ENCODE measurements around the gene ANK2. TPM values are rescaled to one million over a fixed set of nuclear protein-coding genes. Genes with fewer than 3 reads are reported as not detected.
"Not testable (repeated sequence)": the region's sequence is repeated elsewhere in the genome, so short reads cannot be mapped to it uniquely, and the experiment has no call there.

ANK2 gene
- total and polyA plus RNA-seq, 4 donors = 231 to 512 (median 262) TPM

DNA sequence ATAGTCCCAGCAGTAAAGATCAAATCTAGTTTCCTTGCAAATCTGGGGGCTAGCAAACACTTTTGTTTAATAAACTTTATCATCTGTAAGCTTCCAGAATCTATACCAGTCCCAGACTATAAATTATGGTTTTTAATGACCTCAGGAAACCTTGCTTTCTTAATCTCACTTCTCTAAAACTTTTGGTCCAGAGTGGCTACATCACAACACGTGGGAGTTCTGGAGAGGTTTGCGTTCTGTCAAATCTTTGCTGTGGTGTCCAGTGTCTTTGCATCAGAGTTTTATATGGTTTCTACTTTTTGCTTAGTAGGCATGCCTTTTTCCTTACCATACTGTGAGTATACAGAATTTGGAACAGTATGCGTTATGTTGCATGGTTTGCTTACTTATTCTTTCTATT, 193.9 kb downstream of the ANK2 start:
- no peaks in the 10 kb centered on the region for H3K4me1 ChIP-seq (ENCODE audit: control insufficient read depth, insufficient read depth, low read length)
- no peaks in the 10 kb centered on the region for H3K27me3 ChIP-seq (ENCODE audit: control insufficient read depth, insufficient read depth, low read length)
- no peak overlapping the region for H3K27ac ChIP-seq (ENCODE audit: low read depth, low read length)
- DNase-seq (ENCODE audit: low read depth in 4 of 6, low spot score in 6 of 6) = no peak
- H3K4me3 ChIP-seq (ENCODE audit: low read depth, low read length) = no peak overlapping the region
- H3K9me3 ChIP-seq (ENCODE audit: control insufficient read depth, insufficient read depth, low read length) = no peaks in the 10 kb centered on the region
- H3K36me3 ChIP-seq (ENCODE audit: control insufficient read depth, insufficient read depth, low read length) = no peaks in the 10 kb centered on the region
- WGBS (ENCODE audit: insufficient coverage) = no CpG with 5 or more reads among the region's 3 CpGs

DNA sequence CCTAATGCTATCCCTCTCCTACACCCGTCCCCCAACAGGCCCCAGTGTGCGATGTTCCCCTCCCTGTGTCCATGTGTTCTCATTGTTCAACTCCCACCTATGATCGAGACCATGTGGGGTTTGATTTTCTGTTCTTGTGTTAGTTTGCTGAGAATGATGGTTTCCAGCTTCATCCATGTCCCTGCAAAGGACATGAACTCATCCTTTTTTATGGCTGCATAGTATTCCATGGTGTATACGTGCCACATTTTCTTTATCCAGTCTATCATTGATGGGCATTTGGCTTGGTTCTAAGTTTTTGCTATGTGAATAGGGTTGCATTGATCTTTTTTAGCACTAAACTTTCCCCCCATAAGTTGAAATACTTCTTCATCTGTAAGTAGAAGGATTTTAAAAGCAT, 195.3 kb downstream of the ANK2 start:
- not testable (repeated sequence) for H3K4me3 ChIP-seq (ENCODE audit: low read depth, low read length); H3K4me1 ChIP-seq (ENCODE audit: control insufficient read depth, insufficient read depth, low read length); DNase-seq (ENCODE audit: low read depth in 4 of 6, low spot score in 6 of 6); H3K36me3 ChIP-seq (ENCODE audit: control insufficient read depth, insufficient read depth, low read length); H3K27me3 ChIP-seq (ENCODE audit: control insufficient read depth, insufficient read depth, low read length); H3K9me3 ChIP-seq (ENCODE audit: control insufficient read depth, insufficient read depth, low read length); H3K27ac ChIP-seq (ENCODE audit: low read depth, low read length)
- WGBS (ENCODE audit: insufficient coverage) = no CpG with 5 or more reads among the region's 4 CpGs

DNA sequence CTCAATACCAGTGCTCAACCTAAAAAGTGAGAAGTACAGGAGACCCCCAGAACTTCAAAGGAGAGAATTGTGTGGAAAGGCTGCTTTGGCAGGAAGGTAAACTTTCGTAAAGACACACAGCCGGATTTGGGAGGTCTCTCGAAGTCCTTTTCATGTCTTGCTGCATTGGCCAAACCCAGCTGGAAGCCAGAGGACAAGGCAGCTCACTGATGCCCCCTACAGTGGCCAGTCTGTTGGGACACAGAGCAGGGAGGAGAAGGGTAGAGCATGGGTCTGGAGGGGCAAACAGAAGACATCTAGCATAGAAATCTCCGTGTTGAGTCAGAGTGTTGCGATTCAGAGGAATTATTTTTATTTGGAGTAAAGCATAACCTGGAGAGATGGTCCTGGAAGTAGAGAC, 198.9 kb downstream of the ANK2 start:
- WGBS (ENCODE audit: insufficient coverage) = 96% methylated on average over 3 of the region's 5 CpGs

DNA sequence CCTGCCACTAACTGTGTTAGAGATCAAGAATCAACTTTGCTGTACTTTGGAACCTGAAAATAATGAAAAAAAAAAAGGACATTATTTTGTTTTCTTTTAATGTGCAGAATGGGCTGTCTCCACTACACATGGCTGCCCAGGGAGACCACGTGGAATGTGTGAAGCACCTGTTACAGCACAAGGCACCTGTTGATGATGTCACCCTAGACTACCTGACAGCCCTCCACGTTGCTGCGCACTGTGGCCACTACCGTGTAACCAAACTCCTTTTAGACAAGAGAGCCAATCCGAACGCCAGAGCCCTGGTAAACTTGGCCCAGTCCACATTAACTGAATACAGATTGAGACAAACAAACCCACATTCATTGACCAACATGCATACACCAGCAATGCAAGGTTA, 206.2 kb downstream of the ANK2 start:
- no peak overlapping the region for H3K4me3 ChIP-seq (ENCODE audit: low read depth, low read length)
- peaks cover 7% of the 10 kb centered on the region for H3K36me3 ChIP-seq (ENCODE audit: control insufficient read depth, insufficient read depth, low read length)
- no peaks in the 10 kb centered on the region for H3K27me3 ChIP-seq (ENCODE audit: control insufficient read depth, insufficient read depth, low read length)
- WGBS (ENCODE audit: insufficient coverage) = 96% methylated on average over 6 of the region's 6 CpGs
- H3K27ac ChIP-seq (ENCODE audit: low read depth, low read length) = no peak overlapping the region
- no peaks in the 10 kb centered on the region for H3K9me3 ChIP-seq (ENCODE audit: control insufficient read depth, insufficient read depth, low read length)
- DNase-seq (ENCODE audit: low read depth in 4 of 6, low spot score in 6 of 6) = no peak
- no peaks in the 10 kb centered on the region for H3K4me1 ChIP-seq (ENCODE audit: control insufficient read depth, insufficient read depth, low read length)

More for the DNA sequence above, 198.9 kb downstream of the ANK2 start:
- Histone ChIP-seq H3K36me3 (ENCODE audit: control insufficient read depth, insufficient read depth, low read length) (peaks cover 4% of the 10 kb centered on the region), H3K27ac (ENCODE audit: low read depth, low read length) (no peak overlapping the region), H3K9me3 (ENCODE audit: control insufficient read depth, insufficient read depth, low read length) (no peaks in the 10 kb centered on the region), H3K4me3 (ENCODE audit: low read depth, low read length) (no peak overlapping the region), H3K4me1 (ENCODE audit: control insufficient read depth, insufficient read depth, low read length) (no peaks in the 10 kb centered on the region), H3K27me3 (ENCODE audit: control insufficient read depth, insufficient read depth, low read length) (no peaks in the 10 kb centered on the region)
- no peak for DNase-seq (ENCODE audit: low read depth in 4 of 6, low spot score in 6 of 6)

DNA sequence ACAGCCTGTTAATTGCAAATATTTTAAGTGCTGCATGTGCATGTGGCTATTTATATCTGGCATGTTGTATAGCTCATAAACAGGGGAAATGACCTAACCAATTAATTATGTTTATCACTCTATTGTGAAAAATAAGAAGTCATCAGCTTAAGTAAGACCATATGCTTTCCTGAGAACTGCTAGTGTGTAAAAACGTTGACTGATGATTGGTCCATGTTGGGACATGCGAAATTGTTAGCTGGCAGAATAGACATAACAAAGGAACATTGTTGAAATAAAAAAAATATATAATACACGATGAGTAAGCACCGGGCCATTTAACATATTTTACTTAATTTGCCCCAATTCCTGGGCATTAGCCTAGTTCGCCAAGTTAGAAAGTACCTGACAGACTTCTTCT, 207.5 kb downstream of the ANK2 start:
- 100% methylated on average over 2 of the region's 5 CpGs for WGBS (ENCODE audit: insufficient coverage)
- Histone ChIP-seq H3K4me1 (ENCODE audit: control insufficient read depth, insufficient read depth, low read length) (no peaks in the 10 kb centered on the region), H3K27ac (ENCODE audit: low read depth, low read length) (no peak overlapping the region), H3K27me3 (ENCODE audit: control insufficient read depth, insufficient read depth, low read length) (no peaks in the 10 kb centered on the region), H3K36me3 (ENCODE audit: control insufficient read depth, insufficient read depth, low read length) (peaks cover 5% of the 10 kb centered on the region), H3K4me3 (ENCODE audit: low read depth, low read length) (no peak overlapping the region), H3K9me3 (ENCODE audit: control insufficient read depth, insufficient read depth, low read length) (no peaks in the 10 kb centered on the region)
- peak in 1 of 6 donors; percentile 39 for DNase-seq (ENCODE audit: low read depth in 4 of 6, low spot score in 6 of 6)

DNA sequence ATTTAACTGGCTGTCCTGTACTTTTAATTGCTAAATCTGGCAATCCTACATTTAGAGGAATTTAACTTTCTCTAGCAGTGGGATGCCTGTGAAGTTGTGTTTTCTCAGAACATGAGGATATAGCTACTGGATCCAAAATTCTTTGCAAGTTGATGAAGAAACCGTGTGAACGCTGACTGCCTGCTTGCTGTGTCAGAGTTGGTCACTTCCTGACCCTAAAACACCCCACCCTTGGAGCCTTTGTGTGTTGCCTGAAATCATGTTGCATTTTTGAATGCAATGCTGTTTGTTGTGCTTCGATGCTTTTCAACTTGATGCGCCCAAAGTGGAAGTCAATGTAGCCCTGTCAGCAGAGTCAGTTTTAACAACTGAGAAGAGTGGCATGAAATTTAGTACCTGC, 211.2 kb downstream of the ANK2 start:
- DNase-seq (ENCODE audit: low read depth in 4 of 6, low spot score in 6 of 6) = no peak
- H3K27ac ChIP-seq (ENCODE audit: low read depth, low read length) = no peak overlapping the region
- H3K36me3 ChIP-seq (ENCODE audit: control insufficient read depth, insufficient read depth, low read length) = peaks cover 6% of the 10 kb centered on the region
- no peaks in the 10 kb centered on the region for H3K9me3 ChIP-seq (ENCODE audit: control insufficient read depth, insufficient read depth, low read length)
- H3K4me3 ChIP-seq (ENCODE audit: low read depth, low read length) = no peak overlapping the region
- H3K27me3 ChIP-seq (ENCODE audit: control insufficient read depth, insufficient read depth, low read length) = no peaks in the 10 kb centered on the region
- H3K4me1 ChIP-seq (ENCODE audit: control insufficient read depth, insufficient read depth, low read length) = no peaks in the 10 kb centered on the region
- 85% methylated on average over 2 of the region's 4 CpGs for WGBS (ENCODE audit: insufficient coverage)

DNA sequence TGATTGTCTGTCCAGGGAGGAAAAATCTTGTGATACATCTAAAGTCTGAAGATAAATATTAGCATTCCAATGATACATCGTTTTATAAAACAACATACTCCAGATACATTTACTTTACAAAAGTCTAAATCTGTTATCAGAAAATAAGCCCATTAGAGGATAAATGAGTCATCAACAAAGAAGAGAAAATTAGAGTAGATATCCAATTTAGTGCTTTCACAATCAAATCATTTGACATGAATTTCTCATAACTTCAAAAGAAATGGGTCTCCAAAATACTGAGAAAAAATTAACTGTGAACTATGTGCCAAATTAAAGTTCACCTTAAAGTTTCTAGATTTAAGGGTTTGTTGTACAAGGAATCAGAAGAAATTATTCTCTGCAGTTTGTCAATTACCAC, 213.8 kb downstream of the ANK2 start:
- Histone ChIP-seq H3K27me3 (ENCODE audit: control insufficient read depth, insufficient read depth, low read length) (no peaks in the 10 kb centered on the region), H3K36me3 (ENCODE audit: control insufficient read depth, insufficient read depth, low read length) (peaks cover 5% of the 10 kb centered on the region), H3K4me1 (ENCODE audit: control insufficient read depth, insufficient read depth, low read length) (no peaks in the 10 kb centered on the region), H3K4me3 (ENCODE audit: low read depth, low read length) (no peak overlapping the region), H3K27ac (ENCODE audit: low read depth, low read length) (no peak overlapping the region), H3K9me3 (ENCODE audit: control insufficient read depth, insufficient read depth, low read length) (no peaks in the 10 kb centered on the region)
- no peak for DNase-seq (ENCODE audit: low read depth in 4 of 6, low spot score in 6 of 6)
- WGBS (ENCODE audit: insufficient coverage) = no CpG with 5 or more reads among the region's 1 CpG

DNA sequence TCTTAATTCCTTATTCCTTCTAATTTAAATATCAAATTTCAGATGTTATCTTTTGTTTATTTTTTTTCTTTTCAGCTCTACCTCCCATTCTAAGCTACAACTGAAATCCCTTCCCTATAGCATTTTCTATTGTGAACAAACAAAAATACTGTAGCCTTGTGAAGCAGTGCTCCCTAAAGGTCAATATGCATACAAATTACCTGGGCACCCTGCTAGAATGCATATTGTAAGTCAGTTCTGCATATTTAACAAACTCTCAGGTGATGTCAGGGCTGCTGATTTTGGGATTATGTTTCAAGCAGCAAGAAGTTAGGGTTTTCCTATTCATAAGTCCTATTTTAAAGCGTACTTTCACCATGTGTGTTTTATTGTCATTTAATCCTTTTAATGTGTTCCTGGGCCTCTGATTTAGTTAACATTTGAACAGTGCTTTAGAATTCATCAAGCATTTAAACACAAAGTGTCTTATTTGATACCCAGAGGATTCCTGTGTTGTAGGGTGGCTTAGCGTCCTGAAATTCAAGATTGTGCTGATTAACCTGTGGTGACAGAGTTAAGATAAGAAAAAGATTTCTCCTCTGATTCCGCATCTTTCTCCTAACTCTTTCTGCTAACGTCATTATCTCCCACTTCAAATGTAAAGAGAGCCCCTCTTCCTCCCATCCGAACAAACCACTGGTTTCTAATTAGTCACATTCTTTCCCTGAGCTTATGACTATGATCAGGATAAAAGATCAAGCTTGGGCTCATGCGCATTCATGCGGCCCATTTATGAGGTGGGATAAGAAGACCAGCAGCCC, 221.3 kb downstream of the ANK2 start:
- H3K4me1 ChIP-seq (ENCODE audit: control insufficient read depth, insufficient read depth, low read length) = no peaks in the 10 kb centered on the region
- 68% methylated on average over 4 of the region's 7 CpGs for WGBS (ENCODE audit: insufficient coverage)
- H3K36me3 ChIP-seq (ENCODE audit: control insufficient read depth, insufficient read depth, low read length) = no peaks in the 10 kb centered on the region
- no peaks in the 10 kb centered on the region for H3K27me3 ChIP-seq (ENCODE audit: control insufficient read depth, insufficient read depth, low read length)
- no peaks in the 10 kb centered on the region for H3K9me3 ChIP-seq (ENCODE audit: control insufficient read depth, insufficient read depth, low read length)
- DNase-seq (ENCODE audit: low read depth in 4 of 6, low spot score in 6 of 6) = peak in 1 of 6 donors; percentile 18
- no peak overlapping the region for H3K4me3 ChIP-seq (ENCODE audit: low read depth, low read length)
- no peak overlapping the region for H3K27ac ChIP-seq (ENCODE audit: low read depth, low read length)

DNA sequence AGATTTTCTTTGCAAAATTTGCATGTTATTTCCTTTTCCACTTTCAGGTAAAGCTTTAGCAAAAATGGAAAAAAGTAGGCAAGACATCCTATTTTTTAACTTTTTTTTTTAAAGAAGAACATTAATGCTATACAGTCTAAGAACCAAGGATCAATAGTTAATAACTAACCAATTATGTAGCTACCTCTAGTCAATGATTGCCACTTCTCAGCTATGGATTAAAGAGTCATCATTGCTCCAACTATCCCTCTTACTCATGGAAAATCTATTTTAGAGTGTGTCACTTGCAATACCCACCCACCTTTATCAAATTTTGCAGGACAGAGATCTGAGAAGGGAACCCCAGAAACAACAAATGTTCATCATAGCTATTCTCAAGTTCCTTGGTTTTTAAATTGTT, 223.1 kb downstream of the ANK2 start:
- H3K4me1 ChIP-seq (ENCODE audit: control insufficient read depth, insufficient read depth, low read length) = no peaks in the 10 kb centered on the region
- no peaks in the 10 kb centered on the region for H3K27me3 ChIP-seq (ENCODE audit: control insufficient read depth, insufficient read depth, low read length)
- H3K27ac ChIP-seq (ENCODE audit: low read depth, low read length) = no peak overlapping the region
- no peak for DNase-seq (ENCODE audit: low read depth in 4 of 6, low spot score in 6 of 6)
- H3K4me3 ChIP-seq (ENCODE audit: low read depth, low read length) = no peak overlapping the region
- no peaks in the 10 kb centered on the region for H3K9me3 ChIP-seq (ENCODE audit: control insufficient read depth, insufficient read depth, low read length)
- no peaks in the 10 kb centered on the region for H3K36me3 ChIP-seq (ENCODE audit: control insufficient read depth, insufficient read depth, low read length)

DNA sequence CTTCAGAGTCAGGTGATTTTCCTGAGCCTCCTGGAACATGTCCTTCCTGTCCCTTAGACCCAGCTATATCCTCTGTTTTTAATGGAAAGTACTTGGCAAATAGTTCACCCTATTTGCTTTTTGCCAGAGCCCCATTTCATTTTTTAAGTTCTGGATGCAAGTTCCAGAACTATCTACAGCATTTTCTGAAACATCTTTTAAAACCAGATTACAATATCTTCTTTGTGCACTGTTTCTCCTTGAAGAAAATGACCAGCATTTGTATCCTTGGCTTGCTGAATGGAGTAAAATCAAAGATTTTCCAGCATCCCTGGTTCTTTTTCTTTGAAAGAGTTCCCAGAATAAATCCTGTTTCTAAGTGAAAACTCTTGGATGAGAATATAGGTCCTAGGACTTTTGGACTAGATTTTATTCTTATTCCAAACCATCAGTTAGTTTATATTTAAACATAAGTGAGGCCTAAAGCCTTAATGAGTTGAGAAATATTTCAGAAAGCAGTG, 224.3 kb downstream of the ANK2 start:
- DNase-seq (ENCODE audit: low read depth in 4 of 6, low spot score in 6 of 6) = no peak
- Histone ChIP-seq H3K27ac (ENCODE audit: low read depth, low read length) (peak overlapping the region; percentile 10), H3K36me3 (ENCODE audit: control insufficient read depth, insufficient read depth, low read length) (no peaks in the 10 kb centered on the region), H3K4me1 (ENCODE audit: control insufficient read depth, insufficient read depth, low read length) (no peaks in the 10 kb centered on the region), H3K9me3 (ENCODE audit: control insufficient read depth, insufficient read depth, low read length) (no peaks in the 10 kb centered on the region), H3K4me3 (ENCODE audit: low read depth, low read length) (no peak overlapping the region), H3K27me3 (ENCODE audit: control insufficient read depth, insufficient read depth, low read length) (no peaks in the 10 kb centered on the region)

Measured in spinal cord (tissue), 10 donors.